Endothelial cell of umbilical vein (primary cell): ENCODE results near the gene HOXA1.

Experiments
- EZH2 ChIP-seq: IDR thresholded peaks from 2 replicates; pipeline ENCODE4 v1.6.1; 2012; ENCODE audit warnings: borderline replicate concordance, low read depth, mild to moderate bottlenecking, moderate library complexity, low read length, inconsistent platforms; ENCODE audit not compliant: severe bottlenecking
- JUN ChIP-seq: IDR thresholded peaks from 2 replicates; pipeline ENCODE4 v1.6.1; 2011; ENCODE audit warnings: borderline replicate concordance, low read depth; ENCODE audit not compliant: insufficient read length, insufficient read depth
- POLR2A ChIP-seq: IDR thresholded peaks from 2 replicates; pipeline ENCODE4 v1.6.1; 2012; ENCODE audit warnings: low read depth, mild to moderate bottlenecking, control low read depth, low read length
- TF ChIP-seq, protein P1 (sequence below), 2 donors: IDR thresholded peaks; 1 replicate in 1 of 2; 2 replicates in 1 of 2; pipeline ENCODE4 v1.5.1; 2011; ENCODE audit warnings: low read length in 2 of 2, mild to moderate bottlenecking in 2 of 2, moderate library complexity in 2 of 2, control low read depth in 1 of 2, inconsistent platforms in 1 of 2, low read depth in 1 of 2; ENCODE audit not compliant: insufficient read depth in 1 of 2; ENCODE audit errors: extremely low read depth in 1 of 2
- TF ChIP-seq, protein P2 (sequence below): IDR thresholded peaks from 2 replicates; pipeline ENCODE4 v1.6.1; 2011; ENCODE audit not compliant: insufficient read depth, insufficient read length

DNA sequence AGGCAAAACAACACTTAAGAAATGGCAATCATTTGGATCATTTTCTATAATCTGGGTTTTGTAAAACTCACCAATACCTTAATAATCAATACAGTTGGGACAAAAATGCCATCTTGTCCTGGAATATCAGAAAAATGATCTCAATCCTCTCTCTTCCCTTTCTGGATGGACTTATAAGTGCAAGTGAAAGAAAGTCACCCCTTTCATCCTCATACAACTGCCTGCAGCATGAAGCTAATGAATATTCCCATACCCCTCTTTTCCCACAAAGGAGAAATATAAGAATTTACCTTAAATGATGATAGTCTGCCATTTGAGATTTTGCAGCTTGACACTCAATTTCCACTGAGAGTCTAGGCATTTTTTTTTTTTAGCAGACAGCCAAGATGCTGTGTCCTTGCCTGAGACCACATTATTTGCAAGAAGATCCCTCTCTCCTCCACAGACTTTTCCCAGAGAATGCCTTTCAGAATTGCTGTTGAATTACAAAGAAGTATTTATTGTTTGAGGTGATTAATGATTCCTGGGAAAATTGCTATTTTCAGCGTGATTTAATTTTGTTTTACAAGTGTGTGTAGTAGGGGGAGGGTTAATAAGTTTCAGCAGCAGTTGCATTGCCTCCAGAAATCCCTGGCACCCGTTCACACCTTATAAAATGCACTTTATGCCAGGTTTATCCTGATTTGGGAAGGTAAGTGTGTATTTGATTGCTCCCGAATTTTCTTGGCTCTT is 31.0 kb upstream of the HOXA1 start:
- TF ChIP-seq POLR2A (no peak), EZH2 (no peak), JUN (no peak)
- TF ChIP-seq, protein P1, sequence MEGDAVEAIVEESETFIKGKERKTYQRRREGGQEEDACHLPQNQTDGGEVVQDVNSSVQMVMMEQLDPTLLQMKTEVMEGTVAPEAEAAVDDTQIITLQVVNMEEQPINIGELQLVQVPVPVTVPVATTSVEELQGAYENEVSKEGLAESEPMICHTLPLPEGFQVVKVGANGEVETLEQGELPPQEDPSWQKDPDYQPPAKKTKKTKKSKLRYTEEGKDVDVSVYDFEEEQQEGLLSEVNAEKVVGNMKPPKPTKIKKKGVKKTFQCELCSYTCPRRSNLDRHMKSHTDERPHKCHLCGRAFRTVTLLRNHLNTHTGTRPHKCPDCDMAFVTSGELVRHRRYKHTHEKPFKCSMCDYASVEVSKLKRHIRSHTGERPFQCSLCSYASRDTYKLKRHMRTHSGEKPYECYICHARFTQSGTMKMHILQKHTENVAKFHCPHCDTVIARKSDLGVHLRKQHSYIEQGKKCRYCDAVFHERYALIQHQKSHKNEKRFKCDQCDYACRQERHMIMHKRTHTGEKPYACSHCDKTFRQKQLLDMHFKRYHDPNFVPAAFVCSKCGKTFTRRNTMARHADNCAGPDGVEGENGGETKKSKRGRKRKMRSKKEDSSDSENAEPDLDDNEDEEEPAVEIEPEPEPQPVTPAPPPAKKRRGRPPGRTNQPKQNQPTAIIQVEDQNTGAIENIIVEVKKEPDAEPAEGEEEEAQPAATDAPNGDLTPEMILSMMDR (IDR thresholded peaks at IDR 0.05; ENCODE audit: extremely low read depth in 1 of 2, insufficient read depth in 1 of 2, low read depth in 1 of 2, low read length in 2 of 2) = no peak
- TF ChIP-seq, protein P2, sequence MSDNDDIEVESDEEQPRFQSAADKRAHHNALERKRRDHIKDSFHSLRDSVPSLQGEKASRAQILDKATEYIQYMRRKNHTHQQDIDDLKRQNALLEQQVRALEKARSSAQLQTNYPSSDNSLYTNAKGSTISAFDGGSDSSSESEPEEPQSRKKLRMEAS = no peak
